SK-N-SH treated with all-trans-retinoic acid at 6 μM for 48 hours (cell line): ENCODE measurements around the gene CCR9.

ENCODE experiments used
- CSDC2 ChIP-seq: fragments of 250-450 bp; sonication (Bioruptor Pico); IDR thresholded peaks from 2 replicates; pipeline ENCODE4 v1.5.0; 2020; ENCODE audit warnings: mild to moderate bottlenecking, moderate library complexity
- ESRRG ChIP-seq: fragments of 250-450 bp; sonication (Bioruptor Pico); IDR thresholded peaks from 2 replicates; pipeline ENCODE4 v1.6.1; 2021; ENCODE audit warnings: mild to moderate bottlenecking
- OSR1 ChIP-seq: fragments of 250-450 bp; sonication (Bioruptor Pico); IDR thresholded peaks from 2 replicates; pipeline ENCODE4 v1.8.0; 2022; ENCODE audit warnings: moderate library complexity, mild to moderate bottlenecking, inconsistent platforms
- PATZ1 ChIP-seq: fragments of 250-450 bp; sonication (Bioruptor Pico); IDR thresholded peaks from 2 replicates; pipeline ENCODE4 v1.8.0; 2020; ENCODE audit warnings: mild to moderate bottlenecking, moderate library complexity, borderline replicate concordance
- POU6F1 ChIP-seq: fragments of 250-450 bp; sonication (Bioruptor Pico); IDR thresholded peaks from 2 replicates; pipeline ENCODE4 v1.8.0; 2021; ENCODE audit warnings: low read depth, mild to moderate bottlenecking, moderate library complexity, borderline replicate concordance
- ZC3H10 ChIP-seq: fragments of 250-450 bp; sonication (Bioruptor Pico); IDR thresholded peaks from 2 replicates; pipeline ENCODE4 v1.5.1; 2021; ENCODE audit warnings: mild to moderate bottlenecking, moderate library complexity
- ZFP30 ChIP-seq: fragments of 450-650 bp; formaldehyde crosslinking; IDR thresholded peaks from 2 replicates; pipeline ENCODE4 v1.5.0; 2022; ENCODE audit warnings: mild to moderate bottlenecking, moderate library complexity

DNA sequence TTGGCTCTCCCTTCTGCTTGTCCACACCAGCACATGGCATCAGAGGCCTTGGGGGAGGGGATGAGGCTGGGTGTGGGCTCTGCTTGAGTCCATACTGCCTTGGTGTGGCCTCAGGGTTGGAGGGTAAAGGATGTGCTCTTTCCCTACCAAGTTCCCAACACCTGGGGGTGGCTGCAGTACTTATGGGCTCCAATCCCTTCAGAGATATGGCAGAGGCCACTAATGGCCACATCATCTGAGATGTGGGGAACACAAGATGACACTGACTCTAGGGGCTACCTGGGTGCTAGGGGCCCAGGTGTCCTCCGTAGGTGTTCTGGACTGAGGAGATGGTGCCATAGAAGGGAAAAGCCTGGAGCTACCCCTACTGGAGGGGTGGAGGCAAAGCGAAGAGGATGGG, 63.8 kb downstream of the CCR9 start:
- TF ChIP-seq POU6F1 (CRISPR knock-in tag) = no peak
- TF ChIP-seq PATZ1 (CRISPR knock-in tag) = no peak
- no peak for TF ChIP-seq ZC3H10 (CRISPR knock-in tag)
- no peak for TF ChIP-seq OSR1 (CRISPR knock-in tag)
- no peak for TF ChIP-seq ZFP30 (CRISPR knock-in tag)
- TF ChIP-seq CSDC2 (CRISPR knock-in tag) = no peak
- no peak for TF ChIP-seq ESRRG (CRISPR knock-in tag)
